MM.1S (cell line): ENCODE measurements around the gene SHKBP1.
A peak's percentile ranks its signal among the peaks of the same experiment; 100 is the strongest.

Experiments
- DNase-seq: peaks from one replicate; pipeline ENCODE4 v3.0.0-alpha.2; 2015
- H2AFZ ChIP-seq: fragments of 300-600 bp; sonication (generic); 2 replicates; pipeline ENCODE4 v1.6.0; 2016; ENCODE audit warnings: antibody characterized with exemption, low read length
- H3F3A ChIP-seq: fragments of 300-600 bp; sonication (generic); 2 replicates; pipeline ENCODE4 v1.6.1; 2016; ENCODE audit warnings: mild to moderate bottlenecking, antibody characterized with exemption, low read length, moderate library complexity, mixed read lengths; ENCODE audit not compliant: insufficient read depth
- H3K27ac ChIP-seq: fragments of 300-600 bp; sonication (generic); 2 replicates; pipeline ENCODE4 v1.5.1; 2016; ENCODE audit warnings: mild to moderate bottlenecking, low read length
- H3K27me3 ChIP-seq: fragments of 300-600 bp; sonication (generic); replicated peaks from 2 replicates; pipeline ENCODE4 v1.6.0; 2016; ENCODE audit warnings: low read length; ENCODE audit not compliant: insufficient read depth
- H3K36me3 ChIP-seq: fragments of 300-600 bp; sonication (generic); replicated peaks from 2 replicates; pipeline ENCODE4 v1.6.1; 2016; ENCODE audit warnings: mild to moderate bottlenecking, low read length, mixed read lengths; ENCODE audit not compliant: insufficient read depth
- H3K4me1 ChIP-seq: fragments of 300-600 bp; sonication (generic); 2 replicates; pipeline ENCODE4 v1.6.1; 2016; ENCODE audit warnings: low read length, mixed read lengths
- H3K4me2 ChIP-seq: fragments of 300-600 bp; sonication (generic); 2 replicates; pipeline ENCODE4 v1.6.0; 2016; ENCODE audit warnings: low read depth, low read length
- H3K4me3 ChIP-seq: fragments of 300-600 bp; sonication (generic); 2 replicates; pipeline ENCODE4 v1.5.1; 2016; ENCODE audit warnings: low read length, mixed read lengths
- H3K79me2 ChIP-seq: fragments of 300-600 bp; sonication (generic); 2 replicates; pipeline ENCODE4 v1.6.1; 2016; ENCODE audit warnings: mixed run types, low read length, mixed read lengths
- H3K9ac ChIP-seq: fragments of 300-600 bp; sonication (generic); 2 replicates; pipeline ENCODE4 v1.6.1; 2016; ENCODE audit warnings: low read length, mixed read lengths
- H3K9me2 ChIP-seq: fragments of 300-600 bp; sonication (generic); replicated peaks from 2 replicates; pipeline ENCODE4 v1.6.1; 2016; ENCODE audit warnings: mild to moderate bottlenecking, low read length, mixed read lengths; ENCODE audit not compliant: insufficient read depth
- H3K9me3 ChIP-seq: fragments of 300-600 bp; sonication (generic); replicated peaks from 2 replicates; pipeline ENCODE4 v1.6.1; 2016; ENCODE audit warnings: mild to moderate bottlenecking, low read length, mixed read lengths; ENCODE audit not compliant: insufficient read depth
- H4K20me1 ChIP-seq: fragments of 300-600 bp; sonication (generic); 2 replicates; pipeline ENCODE4 v1.6.1; 2016; ENCODE audit warnings: mild to moderate bottlenecking, low read length, moderate library complexity, mixed read lengths; ENCODE audit not compliant: insufficient read depth
- CTCF ChIP-seq: fragments of 300-600 bp; sonication (generic); IDR thresholded peaks from 2 replicates; pipeline ENCODE4 v1.5.1; 2016; ENCODE audit warnings: antibody characterized with exemption, low read length, mixed read lengths
- EZH2 ChIP-seq: fragments of 300-600 bp; sonication (generic); optimal IDR thresholded peaks from 2 replicates; pipeline ENCODE3; 2017; ENCODE audit warnings: low read depth, mild to moderate bottlenecking, antibody characterized with exemption, low read length, mixed read lengths
- EZH2phosphoT487 ChIP-seq: fragments of 300-600 bp; sonication (generic); IDR thresholded peaks from 2 replicates; pipeline ENCODE4 v1.6.1; 2018; ENCODE audit warnings: antibody characterized with exemption, low read length

Gene SHKBP1

GRCh38 chr19:40610396-40611064 is 33.9 kb downstream of the SHKBP1 start:
- Histone ChIP-seq H4K20me1 (no peaks in the 10 kb centered on the region), H3K9me2 (no peaks in the 10 kb centered on the region), H3K4me3 (peak overlapping the region; percentile 48; the same call in 1 of the 2 replicates), H3K27me3 (no peaks in the 10 kb centered on the region), H3K27ac (no peak overlapping the region), H3K4me1 (peaks cover 11% of the 10 kb centered on the region), H3K79me2 (no peaks in the 10 kb centered on the region), H3K9me3 (no peaks in the 10 kb centered on the region), H3K9ac (peak overlapping the region; percentile 16; the same call in 1 of the 2 replicates), H3F3A (peaks cover 9% of the 10 kb centered on the region), H2AFZ (peak overlapping the region; percentile 86), H3K36me3 (no peaks in the 10 kb centered on the region), H3K4me2 (peak overlapping the region; percentile 93)
- TF ChIP-seq CTCF (no peak), EZH2phosphoT487 (no peak), EZH2 (no peak)
- peak; percentile 35 for DNase-seq

- H3K4me2 ChIP-seq, result no peak overlapping the region
- no peak overlapping the region for H3K4me3 ChIP-seq
- H3K27ac ChIP-seq, result no peak overlapping the region
These were observed 34.4 kb downstream of the SHKBP1 start for GRCh38 chr19:40611096-40611495.

DNA sequence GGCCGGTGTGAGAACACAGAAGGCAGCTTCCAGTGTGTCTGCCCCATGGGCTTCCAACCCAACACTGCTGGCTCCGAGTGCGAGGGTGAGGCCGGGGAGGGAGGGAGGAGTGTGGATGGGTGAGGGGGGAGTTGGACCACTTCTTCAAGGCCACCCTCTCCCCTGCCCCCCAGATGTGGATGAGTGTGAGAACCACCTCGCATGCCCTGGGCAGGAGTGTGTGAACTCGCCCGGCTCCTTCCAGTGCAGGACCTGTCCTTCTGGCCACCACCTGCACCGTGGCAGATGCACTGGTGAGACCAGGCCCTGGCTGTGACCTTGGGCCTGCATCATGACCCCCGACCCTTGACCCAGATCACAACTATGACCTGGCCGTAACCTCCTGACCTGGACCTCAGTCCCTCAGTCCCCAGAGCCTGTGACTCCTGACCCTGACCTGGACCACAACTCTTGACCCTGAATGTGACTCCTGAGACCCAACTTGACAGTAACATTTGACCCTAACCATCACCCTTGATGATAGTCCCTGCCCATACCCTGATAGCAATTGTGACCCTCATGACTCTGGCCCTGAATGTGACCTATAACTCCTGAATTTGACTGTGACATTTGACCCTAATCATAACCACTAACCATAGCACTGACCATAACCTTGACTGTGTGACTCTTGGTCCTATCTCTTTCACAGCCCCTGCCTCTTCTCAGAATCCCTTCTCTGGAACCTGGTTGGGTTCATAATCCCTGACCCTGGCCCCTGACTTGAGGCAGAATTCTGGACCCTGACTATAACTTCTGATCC is 35.4 kb downstream of the SHKBP1 start:
- peaks cover 3% of the 10 kb centered on the region; the same call in 1 of the 2 replicates for H3F3A ChIP-seq
- H3K9me3 ChIP-seq, result no peaks in the 10 kb centered on the region
- no peaks in the 10 kb centered on the region for H3K36me3 ChIP-seq
- TF ChIP-seq CTCF, result no peak
- no peak for TF ChIP-seq EZH2phosphoT487
- TF ChIP-seq EZH2, result no peak
- no peaks in the 10 kb centered on the region for H4K20me1 ChIP-seq
- no peak overlapping the region for H3K27ac ChIP-seq
- no peak overlapping the region for H3K9ac ChIP-seq
- no peaks in the 10 kb centered on the region for H3K27me3 ChIP-seq
- no peak overlapping the region for H2AFZ ChIP-seq
- no peak overlapping the region for H3K4me2 ChIP-seq
- no peaks in the 10 kb centered on the region for H3K9me2 ChIP-seq
- no peaks in the 10 kb centered on the region for H3K79me2 ChIP-seq
- peaks cover 7% of the 10 kb centered on the region for H3K4me1 ChIP-seq
- no peak overlapping the region for H3K4me3 ChIP-seq
- no peak for DNase-seq

More at GRCh38 chr19:40611096-40611495, 34.4 kb downstream of the SHKBP1 start:
- no peaks in the 10 kb centered on the region for H3K27me3 ChIP-seq
- peaks cover 7% of the 10 kb centered on the region for H3K4me1 ChIP-seq
- no peaks in the 10 kb centered on the region for H3K9me2 ChIP-seq
- H3K9ac ChIP-seq, result no peak overlapping the region
- TF ChIP-seq CTCF, result no peak
- TF ChIP-seq EZH2phosphoT487, result no peak
- TF ChIP-seq EZH2, result no peak
- H3K9me3 ChIP-seq, result no peaks in the 10 kb centered on the region
- H3K79me2 ChIP-seq, result no peaks in the 10 kb centered on the region
- H3K36me3 ChIP-seq, result no peaks in the 10 kb centered on the region
- no peak overlapping the region for H2AFZ ChIP-seq
- DNase-seq, result no peak
- H3F3A ChIP-seq, result peaks cover 3% of the 10 kb centered on the region; the same call in 1 of the 2 replicates
- no peaks in the 10 kb centered on the region for H4K20me1 ChIP-seq
